Chondrocyte (in vitro differentiated cells): Measurements from ENCODE around the gene FN3K. TPM values are rescaled to one million over a fixed set of nuclear protein-coding genes. Genes with fewer than 3 reads are reported as not detected.

Source experiments
- DNase-seq: peaks from one replicate; pipeline ENCODE4 v3.0.0; 2021; ENCODE audit warnings: mixed read lengths, low spot score
- H3K27ac Mint-ChIP-seq: one replicate; pipeline ENCODE4 v1.8.0; 2021; ENCODE audit warnings: mild to moderate bottlenecking, moderate library complexity, mixed read lengths; ENCODE audit not compliant: unreplicated experiment
- H3K27me3 Mint-ChIP-seq: 2 replicates; pipeline ENCODE4 v1.8.0; 2021; ENCODE audit warnings: low read depth, mixed read lengths
- H3K36me3 Mint-ChIP-seq: 2 replicates; pipeline ENCODE4 v1.8.0; 2021; ENCODE audit warnings: low read depth, mixed read lengths
- H3K4me1 Mint-ChIP-seq: 2 replicates; pipeline ENCODE4 v1.8.0; 2021; ENCODE audit warnings: low read depth, mild to moderate bottlenecking, mixed read lengths
- H3K4me3 Mint-ChIP-seq: one replicate; pipeline ENCODE4 v1.8.0; 2021; ENCODE audit warnings: mild to moderate bottlenecking, moderate library complexity, mixed read lengths; ENCODE audit not compliant: unreplicated experiment
- H3K9me3 Mint-ChIP-seq: 2 replicates; pipeline ENCODE4 v1.8.0; 2021; ENCODE audit warnings: low read depth, mixed read lengths
- CTCF ChIP-seq: fragments of 200-600 bp; sonication (generic); IDR thresholded peaks from 2 replicates; pipeline ENCODE4 v1.5.0; 2021; ENCODE audit warnings: antibody characterized with exemption, mild to moderate bottlenecking, moderate library complexity
- total RNA-seq: library from RNA; stranded (reverse); gene quantifications from 3 replicates; pipeline ENCODE4 v1.2.1, GENCODE V29; 2021

FN3K gene
- total RNA-seq, 1 donor from 2014 or later, result 19.0 TPM

DNA sequence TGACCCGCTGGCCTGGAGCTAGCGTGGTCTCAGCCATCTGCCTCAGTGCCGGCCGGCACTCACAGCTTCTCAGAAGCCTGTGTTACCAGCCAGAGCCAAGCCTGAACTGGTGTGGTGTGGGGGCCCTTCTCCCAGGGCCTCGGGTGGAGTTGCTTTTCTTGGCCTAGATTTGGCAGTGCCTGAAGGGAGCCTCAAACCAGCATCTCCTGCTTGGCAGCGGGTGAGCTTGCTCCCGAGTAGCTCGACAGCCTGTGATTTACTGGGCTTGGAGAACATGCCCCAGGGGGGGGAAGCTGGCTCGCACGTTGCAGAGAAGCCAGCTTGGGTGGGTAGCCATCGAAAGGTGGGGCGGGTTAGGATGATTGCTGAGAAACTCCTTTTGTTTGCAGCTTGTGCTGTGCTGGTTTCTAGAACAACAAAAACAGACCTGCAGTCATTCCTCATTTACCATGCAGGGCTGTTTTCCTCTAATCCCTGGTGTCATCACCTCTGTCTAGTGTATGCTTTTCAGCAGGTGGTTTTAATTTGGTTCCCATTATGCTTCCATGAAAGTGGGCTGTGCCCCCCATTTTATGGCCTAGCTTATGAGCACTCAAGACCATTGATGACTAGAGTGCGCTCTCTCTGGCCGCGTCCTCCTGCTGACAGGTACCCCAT is 58.7 kb downstream of the FN3K start:
- H3K27ac Mint-ChIP-seq, result no peak overlapping the region
- no peaks in the 10 kb centered on the region for H3K27me3 Mint-ChIP-seq
- no peaks in the 10 kb centered on the region for H3K9me3 Mint-ChIP-seq
- no peak overlapping the region for H3K4me3 Mint-ChIP-seq
- peak; percentile 68 for DNase-seq
- H3K4me1 Mint-ChIP-seq, result peaks cover 12% of the 10 kb centered on the region
- peaks cover 3% of the 10 kb centered on the region for H3K36me3 Mint-ChIP-seq
- no peak for TF ChIP-seq CTCF

- H3K27ac Mint-ChIP-seq, result no peak overlapping the region
- peaks cover 4% of the 10 kb centered on the region for H3K36me3 Mint-ChIP-seq
- DNase-seq, result no peak
Observed at GRCh38 chr17:82794781-82795482, 59.5 kb downstream of the FN3K start.

DNA sequence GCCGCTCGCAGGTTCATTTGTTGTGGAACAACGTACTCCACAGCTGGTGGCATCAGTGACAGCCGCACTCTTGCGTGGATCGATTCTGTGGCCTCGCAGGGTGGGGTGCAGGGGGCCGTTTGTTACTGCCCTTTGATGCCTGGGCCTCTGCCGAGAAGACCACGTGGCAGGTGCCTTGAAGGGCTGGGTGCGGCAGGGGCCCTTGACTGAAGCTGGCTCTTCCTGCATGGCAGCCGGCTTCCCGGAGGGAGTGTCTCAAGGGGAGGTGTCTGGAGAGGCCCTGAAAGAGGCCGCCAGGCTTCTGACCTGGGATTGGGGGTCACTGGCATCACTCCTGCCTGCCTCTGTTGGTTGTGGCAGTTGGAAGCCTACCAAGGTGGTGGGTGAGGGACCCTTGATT is 60.2 kb downstream of the FN3K start:
- Mint-ChIP-seq H3K36me3 (peaks cover 8% of the 10 kb centered on the region), H3K9me3 (no peaks in the 10 kb centered on the region), H3K27ac (no peak overlapping the region), H3K4me1 (peaks cover 12% of the 10 kb centered on the region), H3K4me3 (no peak overlapping the region), H3K27me3 (no peaks in the 10 kb centered on the region)
- no peak for TF ChIP-seq CTCF
- no peak for DNase-seq

More at GRCh38 chr17:82794781-82795482, 59.5 kb downstream of the FN3K start:
- H3K27me3 Mint-ChIP-seq, result no peaks in the 10 kb centered on the region
- H3K4me3 Mint-ChIP-seq, result no peak overlapping the region
- no peaks in the 10 kb centered on the region for H3K9me3 Mint-ChIP-seq
- peaks cover 12% of the 10 kb centered on the region for H3K4me1 Mint-ChIP-seq
- TF ChIP-seq CTCF, result no peak

DNA sequence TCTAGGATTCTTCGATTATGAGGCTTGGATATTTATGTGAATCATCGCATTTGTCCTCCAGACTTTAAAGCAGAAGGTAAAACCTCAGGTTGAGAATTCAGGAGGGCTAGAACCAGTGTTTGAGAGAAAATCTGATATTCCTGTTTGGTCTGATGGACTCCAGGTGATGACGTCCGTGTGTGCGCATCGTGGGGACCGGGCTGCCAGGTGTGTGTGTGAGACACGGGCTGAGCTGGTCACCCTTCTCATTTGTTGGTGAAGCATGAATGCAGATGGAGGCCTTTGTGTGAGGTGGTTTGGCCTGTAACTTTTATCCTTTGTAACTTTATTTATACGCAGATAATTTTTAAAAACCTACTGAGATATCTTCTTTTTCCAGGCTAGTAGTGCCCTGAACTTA is 61.6 kb downstream of the FN3K start:
- no peak for TF ChIP-seq CTCF
- Mint-ChIP-seq H3K9me3 (no peaks in the 10 kb centered on the region), H3K4me1 (peaks cover 8% of the 10 kb centered on the region), H3K4me3 (no peak overlapping the region), H3K27ac (no peak overlapping the region), H3K27me3 (no peaks in the 10 kb centered on the region), H3K36me3 (peaks cover 12% of the 10 kb centered on the region)
- no peak for DNase-seq

- peaks cover 12% of the 10 kb centered on the region for H3K36me3 Mint-ChIP-seq
Observed at GRCh38 chr17:82798752-82799151, 63.3 kb downstream of the FN3K start.

More at GRCh38 chr17:82798752-82799151, 63.3 kb downstream of the FN3K start:
- H3K4me1 Mint-ChIP-seq, result peaks cover 10% of the 10 kb centered on the region
- TF ChIP-seq CTCF, result no peak
- no peaks in the 10 kb centered on the region for H3K9me3 Mint-ChIP-seq
- no peak overlapping the region for H3K4me3 Mint-ChIP-seq
- no peaks in the 10 kb centered on the region for H3K27me3 Mint-ChIP-seq
- no peak overlapping the region for H3K27ac Mint-ChIP-seq
- no peak for DNase-seq
